H9 (cell line): Measurements from ENCODE around the gene CCDC82. TPM values are rescaled to one million over a fixed set of nuclear protein-coding genes. Genes with fewer than 3 reads are reported as not detected.

Experiments used
- DNase-seq: peaks from one replicate; pipeline ENCODE4 v3.0.0-alpha.2; 2017
- H2AFZ ChIP-seq: one replicate; pipeline ENCODE4 v1.6.1; 2013; ENCODE audit warnings: mild to moderate bottlenecking, low read length, control low read depth, moderate library complexity
- H2AK5ac ChIP-seq: 2 replicates; pipeline ENCODE4 v1.6.1; 2013; ENCODE audit warnings: low read length, control low read depth, mixed read lengths; ENCODE audit not compliant: insufficient read length
- H2BK120ac ChIP-seq: one replicate; pipeline ENCODE4 v1.6.1; 2013; ENCODE audit warnings: low read depth, mild to moderate bottlenecking, low read length, control low read depth, inconsistent platforms; ENCODE audit not compliant: poor library complexity, severe bottlenecking
- H2BK12ac ChIP-seq: 2 replicates; pipeline ENCODE4 v1.6.1; 2013; ENCODE audit warnings: low read length, control low read depth, mixed read lengths, low read depth; ENCODE audit not compliant: insufficient read length
- H2BK15ac ChIP-seq: 2 replicates; pipeline ENCODE4 v1.6.1; 2013; ENCODE audit warnings: low read depth, low read length, control low read depth
- H2BK20ac ChIP-seq: one replicate; pipeline ENCODE4 v1.6.1; 2013; ENCODE audit warnings: low read depth, mild to moderate bottlenecking, low read length, control low read depth, inconsistent platforms; ENCODE audit not compliant: poor library complexity, severe bottlenecking
- H2BK5ac ChIP-seq: 2 replicates; pipeline ENCODE4 v1.6.1; 2013; ENCODE audit warnings: low read length, control low read depth, mixed read lengths; ENCODE audit not compliant: insufficient read length
- H3K14ac ChIP-seq: 2 replicates; pipeline ENCODE4 v1.6.1; 2013; ENCODE audit warnings: low read length, control low read depth; ENCODE audit not compliant: insufficient read depth
- H3K18ac ChIP-seq: 2 replicates; pipeline ENCODE4 v1.6.1; 2013; ENCODE audit warnings: low read depth, mild to moderate bottlenecking, mixed read lengths, low read length, control low read depth; ENCODE audit not compliant: insufficient read length
- H3K23ac ChIP-seq: 2 replicates; pipeline ENCODE4 v1.6.1; 2013; ENCODE audit warnings: low read length, control low read depth, mixed read lengths, low read depth; ENCODE audit not compliant: insufficient read length
- H3K23me2 ChIP-seq: 2 replicates; pipeline ENCODE4 v1.6.1; 2013; ENCODE audit warnings: low read depth, mild to moderate bottlenecking, mixed read lengths, low read length, control low read depth; ENCODE audit not compliant: insufficient read length, poor library complexity, severe bottlenecking
- H3K27ac ChIP-seq: 2 replicates; pipeline ENCODE4 v1.5.1; 2013; ENCODE audit warnings: low read length, control low read depth, mixed read lengths, low read depth; ENCODE audit not compliant: insufficient read length
- H3K27me3 ChIP-seq: 2 replicates; pipeline ENCODE4 v1.6.1; 2013; ENCODE audit warnings: low read length, control low read depth, inconsistent platforms; ENCODE audit not compliant: insufficient read depth
- H3K4ac ChIP-seq: 2 replicates; pipeline ENCODE4 v1.6.1; 2013; ENCODE audit warnings: low read depth, mild to moderate bottlenecking, control low read depth, inconsistent platforms, low read length, moderate library complexity
- H3K4me1 ChIP-seq: 2 replicates; pipeline ENCODE4 v1.6.1; 2013; ENCODE audit warnings: low read length, control low read depth, inconsistent platforms; ENCODE audit not compliant: insufficient read depth
- H3K4me2 ChIP-seq: 2 replicates; pipeline ENCODE4 v1.6.1; 2013; ENCODE audit warnings: low read length, control low read depth, mixed read lengths; ENCODE audit not compliant: insufficient read length, insufficient read depth
- H3K56ac ChIP-seq: 2 replicates; pipeline ENCODE4 v1.6.1; 2013; ENCODE audit warnings: low read depth, mild to moderate bottlenecking, mixed read lengths, low read length, control low read depth; ENCODE audit not compliant: insufficient read length
- H3K79me1 ChIP-seq: 2 replicates; pipeline ENCODE4 v1.6.1; 2013; ENCODE audit warnings: low read depth, mild to moderate bottlenecking, moderate library complexity, low read length, control low read depth, inconsistent platforms; ENCODE audit not compliant: insufficient read depth, poor library complexity, severe bottlenecking
- H3K79me2 ChIP-seq: 2 replicates; pipeline ENCODE4 v1.6.1; 2013; ENCODE audit warnings: low read length, control low read depth, inconsistent platforms; ENCODE audit not compliant: insufficient read depth
- H3K9ac ChIP-seq: 2 replicates; pipeline ENCODE4 v1.6.1; 2013; ENCODE audit warnings: low read length, control low read depth, mixed read lengths; ENCODE audit not compliant: insufficient read length; ENCODE audit errors: extremely low read depth
- H3K9me3 ChIP-seq: one replicate; pipeline ENCODE4 v1.6.1; 2013; ENCODE audit warnings: low read depth, low read length, inconsistent platforms; ENCODE audit not compliant: control insufficient read depth
- H3T11ph ChIP-seq: one replicate; pipeline ENCODE4 v1.6.1; 2013; ENCODE audit warnings: mild to moderate bottlenecking, low read length, control low read depth, inconsistent platforms
- H4K20me1 ChIP-seq: one replicate; pipeline ENCODE4 v1.6.1; 2013; ENCODE audit not compliant: control insufficient read depth, insufficient read length, insufficient read depth
- H4K5ac ChIP-seq: 2 replicates; pipeline ENCODE4 v1.6.1; 2013; ENCODE audit warnings: low read depth, mild to moderate bottlenecking, mixed read lengths, low read length, control low read depth; ENCODE audit not compliant: insufficient read length
- H4K8ac ChIP-seq: replicated peaks from 2 replicates; pipeline ENCODE4 v1.6.1; 2013; ENCODE audit warnings: low read length, control low read depth, mixed read lengths, low read depth; ENCODE audit not compliant: insufficient read length
- H4K91ac ChIP-seq: 2 replicates; pipeline ENCODE4 v1.6.1; 2013; ENCODE audit warnings: low read depth, mild to moderate bottlenecking, moderate library complexity, mixed read lengths, low read length, control low read depth; ENCODE audit not compliant: insufficient read length
- H3K27ac Mint-ChIP-seq, 3 experiments: 2 replicates in 2 of 3; 3 replicates in 1 of 3; pipeline ENCODE4 v1.8.0; 2020 to 2021; ENCODE audit warnings: mixed read lengths in 3 of 3, mild to moderate bottlenecking in 1 of 3, moderate library complexity in 1 of 3
- H3K27me3 Mint-ChIP-seq: 2 replicates; pipeline ENCODE4 v1.8.0; 2021; ENCODE audit warnings: low read depth, mild to moderate bottlenecking, moderate library complexity, mixed read lengths
- H3K36me3 Mint-ChIP-seq, 3 experiments: 2 replicates in 2 of 3; 3 replicates in 1 of 3; pipeline ENCODE4 v1.8.0; 2020 to 2021; ENCODE audit warnings: low read depth in 3 of 3, mixed read lengths in 3 of 3; ENCODE audit not compliant: insufficient read depth in 1 of 3
- H3K4me1 Mint-ChIP-seq, 2 experiments: 2 replicates each; pipeline ENCODE4 v1.8.0; 2020; ENCODE audit warnings: mixed read lengths in 2 of 2
- H3K4me3 Mint-ChIP-seq, 2 experiments: 2 replicates in 1 of 2; 3 replicates in 1 of 2; pipeline ENCODE4 v1.8.0; 2020 to 2021; ENCODE audit warnings: mild to moderate bottlenecking in 2 of 2, mixed read lengths in 2 of 2, moderate library complexity in 1 of 2
- H3K9me3 Mint-ChIP-seq, 2 experiments: 2 replicates in 1 of 2; 3 replicates in 1 of 2; pipeline ENCODE4 v1.8.0; 2020; ENCODE audit warnings: mild to moderate bottlenecking in 2 of 2, mixed read lengths in 2 of 2, moderate library complexity in 1 of 2
- CTCF ChIP-seq: fragments of 200-600 bp; sonication (generic); conservative IDR thresholded peaks from 3 replicates; pipeline ENCODE4 v1.8.0; 2021; ENCODE audit warnings: antibody characterized with exemption, mild to moderate bottlenecking
- WGBS: extraction: QIAGEN DNeasy Blood & Tissue Kit; methylation state at CpG from one replicate; pipeline ENCODE4 v1.1.7; 2013; ENCODE audit warnings: missing lambda C conversion rate, low lambda C conversion rate, mixed read lengths; ENCODE audit not compliant: insufficient read length; ENCODE audit errors: extremely low coverage; 5-methylcytosine and 5-hydroxymethylcytosine counted together
- total RNA-seq: library from RNA; stranded (reverse); gene quantifications from 2 replicates; pipeline ENCODE4 v1.2.1, GENCODE V29; 2021

Gene CCDC82
- total RNA-seq, 1 experiment from 2014 or later, result 17.4 TPM

GRCh38 chr11:96341211-96342013, 48.3 kb downstream of the CCDC82 start:
- H3K4me1 ChIP-seq, result peaks cover 16% of the 10 kb centered on the region
- TF ChIP-seq CTCF, result peak; percentile 28; the same call in 1 of the 3 replicates
- H3K4ac ChIP-seq, result no peak overlapping the region
- H3K18ac ChIP-seq, result no peak overlapping the region
- Mint-ChIP-seq H3K27ac (no peak overlapping the region), H3K36me3 (peaks cover 0 to 3% (median 0%) of the 10 kb centered on the region in 3 experiments; a peak in 2 of 7 replicates), H3K9me3 (no peaks in the 10 kb centered on the region), H3K4me1 (peaks cover 56% of the 10 kb centered on the region in 2 experiments), H3K27me3 (peaks cover 4% of the 10 kb centered on the region), H3K4me3 (peak overlapping the region; percentile 84 to 87)
- no peak overlapping the region for H4K5ac ChIP-seq
- H2BK20ac ChIP-seq, result no peak overlapping the region
- H3K9ac ChIP-seq, result peak overlapping the region; percentile 31
- WGBS, result no CpG with 5 or more reads among the region's 26 CpGs
- H3K9me3 ChIP-seq, result no peaks in the 10 kb centered on the region
- no peak overlapping the region for H3K27ac ChIP-seq
- no peak overlapping the region for H3T11ph ChIP-seq
- H2BK120ac ChIP-seq, result no peak overlapping the region
- no peak overlapping the region for H4K8ac ChIP-seq
- H3K23ac ChIP-seq, result no peak overlapping the region
- peaks cover 15% of the 10 kb centered on the region for H3K23me2 ChIP-seq
- H3K79me2 ChIP-seq, result peaks cover 2% of the 10 kb centered on the region; the same call in 1 of the 2 replicates
- peak; percentile 61 for DNase-seq
- H2BK15ac ChIP-seq, result no peak overlapping the region
- H2BK12ac ChIP-seq, result no peak overlapping the region
- no peak overlapping the region for H3K56ac ChIP-seq
- H4K20me1 ChIP-seq, result no peaks in the 10 kb centered on the region
- no peak overlapping the region for H3K14ac ChIP-seq
- H3K4me2 ChIP-seq, result peak overlapping the region; percentile 96
- H2AK5ac ChIP-seq, result no peak overlapping the region
- H2BK5ac ChIP-seq, result no peak overlapping the region
- no peak overlapping the region for H2AFZ ChIP-seq
- no peaks in the 10 kb centered on the region for H3K79me1 ChIP-seq
- no peak overlapping the region for H4K91ac ChIP-seq
- H3K27me3 ChIP-seq, result no peaks in the 10 kb centered on the region
